WTC11 (cell line): ENCODE data around the gene PLCB3. TPM values are rescaled to one million over a fixed set of nuclear protein-coding genes. Genes with fewer than 3 reads are reported as not detected.
A peak's percentile ranks its signal among the peaks of the same experiment; 100 is the strongest.

Source experiments
- ATAC-seq: fragments of 200-7000 bp; cut with Tn5 transposase; 2 replicates; pipeline ENCODE4 v1.10.0; 2021; ENCODE audit warnings: mild to moderate bottlenecking, moderate library complexity
- CTCF ChIA-PET: fragments of 300-600 bp; sonication (Branson Sonifier 250); formaldehyde crosslinking; loops from one replicate; lab custom pipeline; 2021; ENCODE audit warnings: antibody characterized with exemption; lab: Charles Lee
- POLR2A ChIA-PET: fragments of 350-600 bp; sonication (Branson Sonifier 250); formaldehyde crosslinking; loops from one replicate; lab custom pipeline; 2021; ENCODE audit warnings: antibody characterized with exemption; lab: Charles Lee
- DNase-seq: peaks from one replicate; pipeline ENCODE4 v3.0.0; 2021; ENCODE audit warnings: low spot score
- H3K27ac Mint-ChIP-seq: 2 replicates; pipeline ENCODE4 v1.8.0; 2021; ENCODE audit warnings: mixed read lengths
- H3K27me3 Mint-ChIP-seq: 2 replicates; pipeline ENCODE4 v1.8.0; 2021; ENCODE audit warnings: low read depth, mild to moderate bottlenecking, moderate library complexity, mixed read lengths
- H3K36me3 Mint-ChIP-seq: 2 replicates; pipeline ENCODE4 v1.8.0; 2021; ENCODE audit warnings: mixed read lengths
- H3K4me1 Mint-ChIP-seq: 2 replicates; pipeline ENCODE4 v1.8.0; 2022; ENCODE audit warnings: mixed read lengths
- H3K4me3 Mint-ChIP-seq: 2 replicates; pipeline ENCODE4 v1.8.0; 2021; ENCODE audit warnings: mild to moderate bottlenecking, moderate library complexity, mixed read lengths
- H3K9me3 Mint-ChIP-seq: 2 replicates; pipeline ENCODE4 v1.8.0; 2021; ENCODE audit warnings: mixed read lengths
- ATF1 ChIP-seq: sonication (generic); formaldehyde crosslinking; IDR thresholded peaks from 2 replicates; pipeline ENCODE4 v1.8.1; 2023; ENCODE audit warnings: mild to moderate bottlenecking, moderate library complexity, missing genetic modification reagents
- GTF2I ChIP-seq: fragments of 250-450 bp; sonication (Bioruptor Pico); conservative IDR thresholded peaks from 2 replicates; pipeline ENCODE4 v1.4.0; 2021; ENCODE audit warnings: mild to moderate bottlenecking
- JUN ChIP-seq: sonication (generic); formaldehyde crosslinking; IDR thresholded peaks from 2 replicates; pipeline ENCODE4 v1.8.0; 2023; ENCODE audit warnings: mild to moderate bottlenecking, missing genetic modification reagents
- MXD4 ChIP-seq: fragments of 250-450 bp; sonication (Bioruptor Pico); IDR thresholded peaks from 2 replicates; pipeline ENCODE4 v1.8.0; 2021; ENCODE audit warnings: mild to moderate bottlenecking, moderate library complexity, borderline replicate concordance
- MYBL2 ChIP-seq: sonication (generic); formaldehyde crosslinking; IDR thresholded peaks from 2 replicates; pipeline ENCODE4 v1.8.1; 2023; ENCODE audit warnings: mild to moderate bottlenecking, moderate library complexity, missing genetic modification reagents
- NFATC4 ChIP-seq: fragments of 250-450 bp; sonication (Bioruptor Pico); IDR thresholded peaks from 2 replicates; pipeline ENCODE4 v1.9.0; 2021; ENCODE audit warnings: mild to moderate bottlenecking
- NFYB ChIP-seq: sonication (generic); formaldehyde crosslinking; conservative IDR thresholded peaks from 2 replicates; pipeline ENCODE4 v1.8.0; 2022; ENCODE audit warnings: low read depth, missing genetic modification reagents
- PRRX2 ChIP-seq: fragments of 250-450 bp; sonication (Bioruptor Pico); IDR thresholded peaks from 2 replicates; pipeline ENCODE4 v1.8.0; 2021; ENCODE audit warnings: mild to moderate bottlenecking
- ZNF416 ChIP-seq: fragments of 250-450 bp; sonication (Bioruptor Pico); IDR thresholded peaks from 2 replicates; pipeline ENCODE4 v1.9.0; 2021; ENCODE audit warnings: mild to moderate bottlenecking, inconsistent platforms
- total RNA-seq: library from RNA; stranded (reverse); gene quantifications from 3 replicates; pipeline ENCODE4 v1.2.3, GENCODE V29; 2021
- TF ChIP-seq, protein P1 (sequence below): sonication (generic); formaldehyde crosslinking; conservative IDR thresholded peaks from 2 replicates; pipeline ENCODE4 v1.8.1; 2023; ENCODE audit warnings: mild to moderate bottlenecking, low read depth, missing genetic modification reagents, moderate library complexity
- TF ChIP-seq, protein P2 (sequence below): fragments of 250-450 bp; sonication (Bioruptor Pico); IDR thresholded peaks from 2 replicates; pipeline ENCODE4 v1.8.0; 2021; ENCODE audit warnings: mild to moderate bottlenecking
- TF ChIP-seq, protein P3 (sequence below): sonication (generic); formaldehyde crosslinking; IDR thresholded peaks from 2 replicates; pipeline ENCODE4 v1.8.1; 2023; ENCODE audit warnings: mild to moderate bottlenecking, missing genetic modification reagents
- TF ChIP-seq, protein P4 (sequence below): sonication (generic); formaldehyde crosslinking; conservative IDR thresholded peaks from 2 replicates; pipeline ENCODE4 v1.8.1; 2022; ENCODE audit warnings: mild to moderate bottlenecking, missing genetic modification reagents
- TF ChIP-seq, protein P5 (sequence below): fragments of 200-600 bp; IDR thresholded peaks from 2 replicates; pipeline ENCODE4 v1.8.0; 2022; ENCODE audit warnings: antibody characterized with exemption
- TF ChIP-seq, protein P6 (sequence below): sonication (generic); formaldehyde crosslinking; IDR thresholded peaks from 2 replicates; pipeline ENCODE4 v1.8.0; 2023; ENCODE audit warnings: missing genetic modification reagents, mild to moderate bottlenecking, borderline replicate concordance
- TF ChIP-seq, protein P7 (sequence below): sonication (generic); formaldehyde crosslinking; IDR thresholded peaks from 2 replicates; pipeline ENCODE4 v1.8.0; 2022; ENCODE audit warnings: missing genetic modification reagents

Gene PLCB3
- total RNA-seq, 1 experiment from 2014 or later: 97.4 TPM

DNA sequence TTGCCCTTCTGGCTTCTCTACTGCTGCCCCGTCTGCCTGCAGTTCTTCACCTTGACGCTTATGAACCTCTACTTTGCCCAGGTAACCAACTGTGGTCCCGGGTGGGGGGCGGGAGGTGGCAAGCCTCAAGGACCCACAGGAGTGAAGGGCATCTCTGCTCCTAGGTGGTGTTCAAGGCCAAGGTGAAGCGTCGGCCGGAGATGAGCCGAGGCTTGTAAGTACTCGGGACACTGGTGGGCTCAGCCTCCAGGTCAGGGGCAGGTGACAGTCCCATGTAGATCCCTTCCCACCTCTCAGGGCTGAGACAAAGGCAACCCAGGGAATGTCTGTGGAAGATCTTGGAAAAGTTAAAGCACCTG, 35.5 kb downstream of the PLCB3 start (continued):
- TF ChIP-seq, protein P1, sequence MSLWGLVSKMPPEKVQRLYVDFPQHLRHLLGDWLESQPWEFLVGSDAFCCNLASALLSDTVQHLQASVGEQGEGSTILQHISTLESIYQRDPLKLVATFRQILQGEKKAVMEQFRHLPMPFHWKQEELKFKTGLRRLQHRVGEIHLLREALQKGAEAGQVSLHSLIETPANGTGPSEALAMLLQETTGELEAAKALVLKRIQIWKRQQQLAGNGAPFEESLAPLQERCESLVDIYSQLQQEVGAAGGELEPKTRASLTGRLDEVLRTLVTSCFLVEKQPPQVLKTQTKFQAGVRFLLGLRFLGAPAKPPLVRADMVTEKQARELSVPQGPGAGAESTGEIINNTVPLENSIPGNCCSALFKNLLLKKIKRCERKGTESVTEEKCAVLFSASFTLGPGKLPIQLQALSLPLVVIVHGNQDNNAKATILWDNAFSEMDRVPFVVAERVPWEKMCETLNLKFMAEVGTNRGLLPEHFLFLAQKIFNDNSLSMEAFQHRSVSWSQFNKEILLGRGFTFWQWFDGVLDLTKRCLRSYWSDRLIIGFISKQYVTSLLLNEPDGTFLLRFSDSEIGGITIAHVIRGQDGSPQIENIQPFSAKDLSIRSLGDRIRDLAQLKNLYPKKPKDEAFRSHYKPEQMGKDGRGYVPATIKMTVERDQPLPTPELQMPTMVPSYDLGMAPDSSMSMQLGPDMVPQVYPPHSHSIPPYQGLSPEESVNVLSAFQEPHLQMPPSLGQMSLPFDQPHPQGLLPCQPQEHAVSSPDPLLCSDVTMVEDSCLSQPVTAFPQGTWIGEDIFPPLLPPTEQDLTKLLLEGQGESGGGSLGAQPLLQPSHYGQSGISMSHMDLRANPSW (CRISPR knock-in tag): no peak
- TF ChIP-seq ZNF416: no peak
- TF ChIP-seq, protein P2, sequence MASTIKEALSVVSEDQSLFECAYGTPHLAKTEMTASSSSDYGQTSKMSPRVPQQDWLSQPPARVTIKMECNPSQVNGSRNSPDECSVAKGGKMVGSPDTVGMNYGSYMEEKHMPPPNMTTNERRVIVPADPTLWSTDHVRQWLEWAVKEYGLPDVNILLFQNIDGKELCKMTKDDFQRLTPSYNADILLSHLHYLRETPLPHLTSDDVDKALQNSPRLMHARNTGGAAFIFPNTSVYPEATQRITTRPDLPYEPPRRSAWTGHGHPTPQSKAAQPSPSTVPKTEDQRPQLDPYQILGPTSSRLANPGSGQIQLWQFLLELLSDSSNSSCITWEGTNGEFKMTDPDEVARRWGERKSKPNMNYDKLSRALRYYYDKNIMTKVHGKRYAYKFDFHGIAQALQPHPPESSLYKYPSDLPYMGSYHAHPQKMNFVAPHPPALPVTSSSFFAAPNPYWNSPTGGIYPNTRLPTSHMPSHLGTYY (CRISPR knock-in tag): no peak
- TF ChIP-seq, protein P3, sequence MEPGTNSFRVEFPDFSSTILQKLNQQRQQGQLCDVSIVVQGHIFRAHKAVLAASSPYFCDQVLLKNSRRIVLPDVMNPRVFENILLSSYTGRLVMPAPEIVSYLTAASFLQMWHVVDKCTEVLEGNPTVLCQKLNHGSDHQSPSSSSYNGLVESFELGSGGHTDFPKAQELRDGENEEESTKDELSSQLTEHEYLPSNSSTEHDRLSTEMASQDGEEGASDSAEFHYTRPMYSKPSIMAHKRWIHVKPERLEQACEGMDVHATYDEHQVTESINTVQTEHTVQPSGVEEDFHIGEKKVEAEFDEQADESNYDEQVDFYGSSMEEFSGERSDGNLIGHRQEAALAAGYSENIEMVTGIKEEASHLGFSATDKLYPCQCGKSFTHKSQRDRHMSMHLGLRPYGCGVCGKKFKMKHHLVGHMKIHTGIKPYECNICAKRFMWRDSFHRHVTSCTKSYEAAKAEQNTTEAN (CRISPR knock-in tag): no peak
- TF ChIP-seq, protein P4, sequence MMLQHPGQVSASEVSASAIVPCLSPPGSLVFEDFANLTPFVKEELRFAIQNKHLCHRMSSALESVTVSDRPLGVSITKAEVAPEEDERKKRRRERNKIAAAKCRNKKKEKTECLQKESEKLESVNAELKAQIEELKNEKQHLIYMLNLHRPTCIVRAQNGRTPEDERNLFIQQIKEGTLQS (CRISPR knock-in tag): no peak
- TF ChIP-seq, protein P5, sequence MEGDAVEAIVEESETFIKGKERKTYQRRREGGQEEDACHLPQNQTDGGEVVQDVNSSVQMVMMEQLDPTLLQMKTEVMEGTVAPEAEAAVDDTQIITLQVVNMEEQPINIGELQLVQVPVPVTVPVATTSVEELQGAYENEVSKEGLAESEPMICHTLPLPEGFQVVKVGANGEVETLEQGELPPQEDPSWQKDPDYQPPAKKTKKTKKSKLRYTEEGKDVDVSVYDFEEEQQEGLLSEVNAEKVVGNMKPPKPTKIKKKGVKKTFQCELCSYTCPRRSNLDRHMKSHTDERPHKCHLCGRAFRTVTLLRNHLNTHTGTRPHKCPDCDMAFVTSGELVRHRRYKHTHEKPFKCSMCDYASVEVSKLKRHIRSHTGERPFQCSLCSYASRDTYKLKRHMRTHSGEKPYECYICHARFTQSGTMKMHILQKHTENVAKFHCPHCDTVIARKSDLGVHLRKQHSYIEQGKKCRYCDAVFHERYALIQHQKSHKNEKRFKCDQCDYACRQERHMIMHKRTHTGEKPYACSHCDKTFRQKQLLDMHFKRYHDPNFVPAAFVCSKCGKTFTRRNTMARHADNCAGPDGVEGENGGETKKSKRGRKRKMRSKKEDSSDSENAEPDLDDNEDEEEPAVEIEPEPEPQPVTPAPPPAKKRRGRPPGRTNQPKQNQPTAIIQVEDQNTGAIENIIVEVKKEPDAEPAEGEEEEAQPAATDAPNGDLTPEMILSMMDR: no peak
- TF ChIP-seq GTF2I (CRISPR knock-in tag): no peak
- TF ChIP-seq, protein P6, sequence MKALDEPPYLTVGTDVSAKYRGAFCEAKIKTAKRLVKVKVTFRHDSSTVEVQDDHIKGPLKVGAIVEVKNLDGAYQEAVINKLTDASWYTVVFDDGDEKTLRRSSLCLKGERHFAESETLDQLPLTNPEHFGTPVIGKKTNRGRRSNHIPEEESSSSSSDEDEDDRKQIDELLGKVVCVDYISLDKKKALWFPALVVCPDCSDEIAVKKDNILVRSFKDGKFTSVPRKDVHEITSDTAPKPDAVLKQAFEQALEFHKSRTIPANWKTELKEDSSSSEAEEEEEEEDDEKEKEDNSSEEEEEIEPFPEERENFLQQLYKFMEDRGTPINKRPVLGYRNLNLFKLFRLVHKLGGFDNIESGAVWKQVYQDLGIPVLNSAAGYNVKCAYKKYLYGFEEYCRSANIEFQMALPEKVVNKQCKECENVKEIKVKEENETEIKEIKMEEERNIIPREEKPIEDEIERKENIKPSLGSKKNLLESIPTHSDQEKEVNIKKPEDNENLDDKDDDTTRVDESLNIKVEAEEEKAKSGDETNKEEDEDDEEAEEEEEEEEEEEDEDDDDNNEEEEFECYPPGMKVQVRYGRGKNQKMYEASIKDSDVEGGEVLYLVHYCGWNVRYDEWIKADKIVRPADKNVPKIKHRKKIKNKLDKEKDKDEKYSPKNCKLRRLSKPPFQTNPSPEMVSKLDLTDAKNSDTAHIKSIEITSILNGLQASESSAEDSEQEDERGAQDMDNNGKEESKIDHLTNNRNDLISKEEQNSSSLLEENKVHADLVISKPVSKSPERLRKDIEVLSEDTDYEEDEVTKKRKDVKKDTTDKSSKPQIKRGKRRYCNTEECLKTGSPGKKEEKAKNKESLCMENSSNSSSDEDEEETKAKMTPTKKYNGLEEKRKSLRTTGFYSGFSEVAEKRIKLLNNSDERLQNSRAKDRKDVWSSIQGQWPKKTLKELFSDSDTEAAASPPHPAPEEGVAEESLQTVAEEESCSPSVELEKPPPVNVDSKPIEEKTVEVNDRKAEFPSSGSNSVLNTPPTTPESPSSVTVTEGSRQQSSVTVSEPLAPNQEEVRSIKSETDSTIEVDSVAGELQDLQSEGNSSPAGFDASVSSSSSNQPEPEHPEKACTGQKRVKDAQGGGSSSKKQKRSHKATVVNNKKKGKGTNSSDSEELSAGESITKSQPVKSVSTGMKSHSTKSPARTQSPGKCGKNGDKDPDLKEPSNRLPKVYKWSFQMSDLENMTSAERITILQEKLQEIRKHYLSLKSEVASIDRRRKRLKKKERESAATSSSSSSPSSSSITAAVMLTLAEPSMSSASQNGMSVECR (CRISPR knock-in tag): no peak
- TF ChIP-seq MXD4 (CRISPR knock-in tag): no peak
- no peak for TF ChIP-seq NFATC4 (CRISPR knock-in tag)
- TF ChIP-seq PRRX2 (CRISPR knock-in tag): no peak
- TF ChIP-seq ATF1 (CRISPR knock-in tag): no peak
- TF ChIP-seq, all 79 proteins: peak for 0

DNA sequence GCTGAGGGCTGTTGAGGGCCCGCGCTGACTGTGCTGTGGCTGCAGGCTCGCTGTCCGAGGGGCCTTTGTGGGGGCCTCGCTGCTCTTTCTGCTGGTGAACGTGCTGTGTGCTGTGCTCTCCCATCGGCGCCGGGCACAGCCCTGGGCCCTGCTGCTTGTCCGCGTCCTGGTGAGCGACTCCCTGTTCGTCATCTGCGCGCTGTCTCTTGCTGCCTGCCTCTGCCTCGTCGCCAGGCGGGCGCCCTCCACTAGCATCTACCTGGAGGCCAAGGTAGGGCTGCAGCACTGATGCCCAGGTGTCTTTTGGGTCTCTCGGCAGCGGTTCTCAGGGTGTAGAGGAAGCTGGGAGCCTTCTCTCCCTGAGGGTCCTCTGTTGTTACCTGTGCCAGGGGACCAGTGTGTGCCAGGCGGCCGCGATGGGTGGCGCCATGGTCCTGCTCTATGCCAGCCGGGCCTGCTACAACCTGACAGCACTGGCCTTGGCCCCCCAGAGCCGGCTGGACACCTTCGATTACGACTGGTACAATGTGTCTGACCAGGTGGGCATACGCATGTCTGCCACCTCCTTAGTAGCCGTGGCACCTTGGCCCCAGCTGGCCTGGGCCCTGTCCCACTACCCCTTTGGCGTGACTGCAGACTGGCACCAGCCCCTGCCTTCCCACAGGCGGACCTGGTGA, 36.5 kb downstream of the PLCB3 start:
- H3K4me1 Mint-ChIP-seq: peaks cover 12% of the 10 kb centered on the region
- H3K9me3 Mint-ChIP-seq: no peaks in the 10 kb centered on the region
- no peak overlapping the region for H3K27ac Mint-ChIP-seq
- TF ChIP-seq, protein P7, sequence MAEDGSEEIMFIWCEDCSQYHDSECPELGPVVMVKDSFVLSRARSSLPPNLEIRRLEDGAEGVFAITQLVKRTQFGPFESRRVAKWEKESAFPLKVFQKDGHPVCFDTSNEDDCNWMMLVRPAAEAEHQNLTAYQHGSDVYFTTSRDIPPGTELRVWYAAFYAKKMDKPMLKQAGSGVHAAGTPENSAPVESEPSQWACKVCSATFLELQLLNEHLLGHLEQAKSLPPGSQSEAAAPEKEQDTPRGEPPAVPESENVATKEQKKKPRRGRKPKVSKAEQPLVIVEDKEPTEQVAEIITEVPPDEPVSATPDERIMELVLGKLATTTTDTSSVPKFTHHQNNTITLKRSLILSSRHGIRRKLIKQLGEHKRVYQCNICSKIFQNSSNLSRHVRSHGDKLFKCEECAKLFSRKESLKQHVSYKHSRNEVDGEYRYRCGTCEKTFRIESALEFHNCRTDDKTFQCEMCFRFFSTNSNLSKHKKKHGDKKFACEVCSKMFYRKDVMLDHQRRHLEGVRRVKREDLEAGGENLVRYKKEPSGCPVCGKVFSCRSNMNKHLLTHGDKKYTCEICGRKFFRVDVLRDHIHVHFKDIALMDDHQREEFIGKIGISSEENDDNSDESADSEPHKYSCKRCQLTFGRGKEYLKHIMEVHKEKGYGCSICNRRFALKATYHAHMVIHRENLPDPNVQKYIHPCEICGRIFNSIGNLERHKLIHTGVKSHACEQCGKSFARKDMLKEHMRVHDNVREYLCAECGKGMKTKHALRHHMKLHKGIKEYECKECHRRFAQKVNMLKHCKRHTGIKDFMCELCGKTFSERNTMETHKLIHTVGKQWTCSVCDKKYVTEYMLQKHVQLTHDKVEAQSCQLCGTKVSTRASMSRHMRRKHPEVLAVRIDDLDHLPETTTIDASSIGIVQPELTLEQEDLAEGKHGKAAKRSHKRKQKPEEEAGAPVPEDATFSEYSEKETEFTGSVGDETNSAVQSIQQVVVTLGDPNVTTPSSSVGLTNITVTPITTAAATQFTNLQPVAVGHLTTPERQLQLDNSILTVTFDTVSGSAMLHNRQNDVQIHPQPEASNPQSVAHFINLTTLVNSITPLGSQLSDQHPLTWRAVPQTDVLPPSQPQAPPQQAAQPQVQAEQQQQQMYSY (CRISPR knock-in tag): no peak
- no peak for TF ChIP-seq MYBL2 (CRISPR knock-in tag)
- 0 out of 2 replicates have a peak, but pooled peaks have one; percentile 18 for TF ChIP-seq JUN (CRISPR knock-in tag)
- no peak for TF ChIP-seq NFYB (CRISPR knock-in tag)
- H3K27me3 Mint-ChIP-seq: peaks cover 36% of the 10 kb centered on the region
- DNase-seq: no peak
- ChIA-PET CTCF (interaction anchor here (12.5 kb wide), 1 partner anchor 15 kb away, joined by 151 read pairs; the partner anchor contains the start of gene ESRRA), POLR2A (no interaction called here)
- ATAC-seq: no peak
- peaks cover 3% of the 10 kb centered on the region; the same call in 1 of the 2 replicates for H3K36me3 Mint-ChIP-seq
- no peak overlapping the region for H3K4me3 Mint-ChIP-seq
